ENCODE data around the gene FCGR3A.

Gene FCGR3A

DNA sequence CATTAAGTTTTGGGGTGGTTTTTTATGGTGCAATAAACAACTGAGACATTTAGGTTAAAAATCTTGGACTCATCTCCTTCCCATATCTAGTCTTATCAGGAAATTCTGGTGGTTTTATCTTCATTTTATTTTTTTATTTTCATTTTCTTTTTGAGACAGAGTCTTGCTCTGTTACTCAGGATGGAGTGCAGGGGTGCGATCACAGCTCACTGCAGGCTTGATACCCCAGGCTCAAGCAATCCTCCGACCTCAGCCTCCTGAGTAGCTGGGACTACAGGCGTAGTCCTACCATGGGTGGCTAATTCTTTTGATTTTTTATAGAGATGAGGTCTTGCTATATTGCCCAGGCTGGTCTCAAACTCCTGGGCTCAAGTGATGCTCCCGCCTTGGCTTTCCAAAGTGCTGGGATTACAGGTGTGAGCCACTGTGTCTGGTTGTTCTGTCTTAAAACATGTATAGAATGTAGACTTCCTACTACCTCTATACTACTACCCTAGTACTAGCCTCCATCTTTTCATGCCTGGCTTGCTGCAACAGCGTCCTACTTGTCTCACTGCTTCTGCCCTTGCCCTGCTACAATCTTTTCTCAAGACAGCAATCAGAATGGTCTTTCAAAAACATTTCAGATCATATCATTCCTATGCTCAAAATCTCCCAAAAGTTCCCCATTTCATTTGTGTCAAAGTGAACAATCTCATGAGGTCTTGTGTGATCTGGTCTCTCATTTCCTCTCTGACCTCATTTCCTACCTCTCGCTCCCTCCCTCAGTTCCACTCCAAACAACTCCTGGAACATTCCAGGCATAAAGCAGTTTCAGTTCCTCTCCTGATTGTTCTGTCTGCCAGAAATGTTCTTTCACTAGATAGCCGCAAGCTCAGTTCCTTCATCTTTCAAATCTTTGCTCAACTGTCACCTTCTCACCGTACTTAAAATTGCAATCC is 50.2 kb downstream of the FCGR3A start:
- peak; percentile 91 for DNase-seq

DNA sequence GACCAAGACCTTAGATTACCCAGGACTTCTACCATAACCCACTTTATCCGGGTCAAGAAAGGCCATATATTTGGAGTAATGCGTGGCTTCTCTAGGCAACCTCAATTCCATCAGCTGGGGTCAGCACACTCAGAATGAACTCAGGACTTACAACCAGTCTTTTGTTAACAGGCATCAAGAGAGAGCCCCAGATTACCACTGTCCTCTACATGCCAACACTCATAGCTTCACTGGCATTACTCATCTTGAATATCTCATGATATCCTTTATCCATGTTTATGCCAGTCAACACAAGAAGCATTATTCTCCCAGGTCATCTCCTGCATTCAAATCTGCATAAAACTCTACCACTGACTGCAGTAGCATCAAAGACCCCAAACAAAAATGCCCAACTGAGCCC is 51.0 kb downstream of the FCGR3A start:
- peak; percentile 42 for DNase-seq

GRCh38 chr1:161497961-161498360 is 51.7 kb downstream of the FCGR3A start:
- DNase-seq: peak; percentile 51

DNA sequence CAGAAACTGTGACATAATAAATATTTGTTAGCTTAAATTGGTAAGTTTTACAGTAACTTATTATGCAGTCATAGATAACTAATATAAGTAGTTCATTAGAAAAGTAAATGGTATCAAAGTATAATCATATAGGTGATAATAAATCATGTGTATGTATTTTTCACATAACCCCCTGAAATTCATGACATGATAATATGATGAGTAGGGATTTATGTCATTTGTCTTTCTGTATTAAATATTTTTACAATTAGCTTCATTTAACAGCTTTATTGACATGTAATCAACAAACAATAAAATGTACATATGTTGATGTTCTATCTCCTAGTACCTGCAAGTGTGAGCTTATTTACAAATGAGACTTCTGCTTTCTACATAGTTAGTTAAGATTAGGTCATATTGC is 54.1 kb downstream of the FCGR3A start:
- DNase-seq: no peak

DNA sequence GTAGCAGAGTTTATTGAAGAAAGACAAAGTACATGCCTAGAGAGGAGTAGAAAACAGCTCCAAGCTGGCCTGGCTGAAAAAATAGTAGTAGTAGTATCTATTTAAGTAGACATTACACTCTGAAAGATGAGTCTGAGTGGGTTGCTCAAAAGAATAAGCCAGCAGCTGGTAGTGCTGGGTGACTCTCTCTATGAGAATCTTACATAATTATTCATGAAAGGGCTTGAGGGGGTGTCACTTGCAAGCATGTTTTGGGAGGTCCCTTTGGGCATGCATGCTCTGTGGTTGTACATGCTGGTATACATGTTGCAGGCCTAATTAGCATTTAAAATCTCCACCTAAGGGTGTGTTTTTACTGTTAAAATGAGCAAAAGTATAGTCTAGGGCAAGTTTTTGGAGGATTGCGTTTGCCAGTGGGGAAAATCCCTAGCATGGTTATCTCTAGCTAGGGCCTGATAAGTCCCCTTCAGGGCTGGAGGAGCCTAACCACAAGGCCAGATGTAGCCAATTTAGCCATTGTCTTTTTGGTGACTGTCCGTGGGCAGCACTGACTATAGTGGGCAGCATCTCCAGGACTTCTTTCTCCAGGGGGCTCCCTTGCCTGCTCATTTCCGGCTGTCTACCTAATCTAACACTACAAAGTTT is 55.4 kb downstream of the FCGR3A start:
- no peak for DNase-seq

GRCh38 chr1:161492827-161493226 is 56.8 kb downstream of the FCGR3A start:
- no peak for DNase-seq
